HG02943 (cell line): ENCODE data around the gene KCTD6.
"Not testable (repeated sequence)": the region's sequence is repeated elsewhere in the genome, so short reads cannot be mapped to it uniquely, and the experiment has no call there.

Experiments used
- ATAC-seq: cut with Tn5 transposase; IDR thresholded peaks from one replicate; pipeline ENCODE4 v1.9.1; 2021; ENCODE audit warnings: mild to moderate bottlenecking, low read depth, moderate library complexity; ENCODE audit not compliant: unreplicated experiment

Gene KCTD6

DNA sequence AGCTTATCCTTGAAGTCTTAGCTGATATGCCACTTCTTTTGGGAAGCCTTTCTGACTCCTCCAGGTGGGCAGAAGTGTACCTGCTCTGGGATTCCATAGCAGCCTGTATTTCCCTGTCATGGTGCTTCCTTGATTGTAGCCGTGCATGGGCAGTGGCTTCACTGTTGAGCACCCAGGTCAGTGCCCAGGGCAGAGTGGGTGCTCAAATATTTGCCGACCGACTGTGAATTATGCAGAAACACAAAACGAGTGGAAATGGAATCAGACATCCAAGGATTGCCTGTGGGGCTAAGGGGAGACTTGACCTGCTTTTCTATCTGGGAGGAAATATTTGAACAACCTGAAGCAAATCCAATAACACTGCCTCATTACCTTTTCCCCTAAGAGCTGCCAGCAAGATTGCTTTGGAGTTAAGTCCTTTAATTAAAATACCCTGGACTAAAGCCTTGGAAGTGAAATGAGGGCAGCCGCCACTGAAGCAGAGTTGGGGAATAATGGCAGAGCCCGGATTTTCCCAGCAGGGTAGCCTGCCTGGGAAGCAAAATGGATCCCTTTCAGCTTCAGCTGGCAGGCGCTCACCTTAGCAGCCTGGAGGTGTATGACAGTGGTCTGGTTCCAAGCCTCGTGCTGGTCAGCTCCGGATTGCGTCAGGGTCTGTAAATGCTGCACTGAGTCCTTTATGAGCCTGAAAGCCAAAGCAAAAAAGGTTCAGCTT, 30.2 kb downstream of the KCTD6 start:
- ATAC-seq = no peak

- no peak for ATAC-seq
Observed at GRCh38 chr3:58522759-58523425, 31.0 kb downstream of the KCTD6 start.

DNA sequence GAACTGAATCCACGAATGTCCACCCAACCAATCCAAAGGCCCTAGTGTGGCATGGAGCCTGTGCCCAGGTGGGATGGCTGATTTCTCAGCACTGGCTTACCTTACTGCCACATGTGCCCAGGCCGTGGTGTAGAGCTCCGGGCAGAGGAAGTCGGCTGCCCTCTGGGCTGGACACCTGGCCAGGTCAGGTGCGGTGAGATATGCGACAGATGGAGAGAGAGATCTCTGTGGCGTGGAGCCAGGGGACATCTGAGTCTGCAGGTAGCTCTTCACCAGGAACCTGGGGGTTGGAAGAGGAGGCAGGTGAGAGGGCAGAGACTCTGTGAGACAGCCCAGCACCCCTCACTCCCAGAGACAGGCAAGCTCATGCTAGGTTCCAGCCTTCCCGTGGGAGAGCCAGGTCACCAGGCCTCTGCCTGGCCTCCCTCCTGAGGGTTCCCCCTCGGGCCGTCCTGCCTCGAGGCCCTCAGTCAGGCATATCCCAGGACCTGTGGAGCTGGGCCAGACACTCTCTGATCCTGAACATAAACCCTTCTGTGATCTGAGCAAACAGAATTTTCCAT, 32.5 kb downstream of the KCTD6 start:
- no peak for ATAC-seq

- no peak for ATAC-seq
Observed at GRCh38 chr3:58526515-58526957, 34.6 kb downstream of the KCTD6 start.

DNA sequence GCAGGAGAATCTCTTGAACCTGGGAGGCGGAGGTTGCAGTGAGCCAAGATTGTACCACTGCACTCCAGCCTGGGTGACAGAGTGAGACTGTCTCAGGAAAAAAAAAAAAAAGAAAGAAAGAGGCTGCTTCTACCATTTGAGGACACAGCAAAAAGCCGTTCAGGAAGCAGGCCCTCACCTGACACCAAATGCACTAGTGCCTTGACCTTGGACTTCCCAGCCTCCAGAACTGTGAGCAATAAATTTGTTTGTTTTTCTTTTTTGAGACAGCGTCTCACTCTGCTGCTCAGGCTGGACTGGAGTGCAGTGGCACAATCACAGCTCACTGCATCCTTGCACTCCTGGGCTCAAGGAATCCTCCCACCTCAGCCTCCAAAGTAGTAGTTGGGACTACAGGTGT, 35.5 kb downstream of the KCTD6 start:
- ATAC-seq = not testable (repeated sequence)

GRCh38 chr3:58528629-58529028, 36.7 kb downstream of the KCTD6 start:
- ATAC-seq = no peak

DNA sequence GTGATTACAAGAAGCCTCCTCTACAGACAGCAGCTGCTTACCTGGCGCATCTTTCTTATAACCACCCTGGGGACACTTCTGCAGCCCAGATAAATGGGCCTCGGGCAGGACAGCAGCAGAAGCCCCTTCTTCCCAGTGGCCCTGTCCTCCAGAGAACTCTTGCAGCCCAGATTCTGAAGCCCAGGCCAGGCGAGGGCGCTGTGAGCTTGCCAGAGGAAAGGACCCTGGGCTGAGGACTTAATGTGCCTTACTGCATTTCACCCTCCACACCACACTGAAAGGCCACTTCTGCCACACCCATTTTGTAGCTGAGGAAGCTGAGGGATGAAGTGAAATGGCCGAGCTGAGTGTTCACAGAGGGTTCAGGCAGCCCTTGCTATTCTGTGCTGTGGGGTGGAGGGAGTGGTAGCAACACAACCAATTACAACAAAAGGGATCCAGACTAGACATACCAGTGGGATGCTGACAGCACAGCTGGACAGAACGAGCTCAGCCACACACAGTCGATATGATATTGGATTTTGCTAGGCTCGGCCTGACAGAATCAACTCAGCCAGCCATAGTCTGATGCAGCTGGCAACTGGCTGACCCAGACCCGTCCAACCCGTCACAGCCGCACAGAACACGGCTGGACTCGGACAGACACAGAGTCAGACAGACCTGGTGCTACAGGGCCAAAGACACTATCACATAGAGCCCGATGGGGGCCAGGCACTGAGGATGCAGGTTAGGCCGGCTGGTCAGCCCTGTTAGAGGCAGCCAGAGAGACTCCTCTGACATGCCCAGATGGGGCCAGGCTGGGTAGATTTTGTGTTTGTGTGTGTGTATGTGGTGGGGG, 37.8 kb downstream of the KCTD6 start:
- no peak for ATAC-seq

DNA sequence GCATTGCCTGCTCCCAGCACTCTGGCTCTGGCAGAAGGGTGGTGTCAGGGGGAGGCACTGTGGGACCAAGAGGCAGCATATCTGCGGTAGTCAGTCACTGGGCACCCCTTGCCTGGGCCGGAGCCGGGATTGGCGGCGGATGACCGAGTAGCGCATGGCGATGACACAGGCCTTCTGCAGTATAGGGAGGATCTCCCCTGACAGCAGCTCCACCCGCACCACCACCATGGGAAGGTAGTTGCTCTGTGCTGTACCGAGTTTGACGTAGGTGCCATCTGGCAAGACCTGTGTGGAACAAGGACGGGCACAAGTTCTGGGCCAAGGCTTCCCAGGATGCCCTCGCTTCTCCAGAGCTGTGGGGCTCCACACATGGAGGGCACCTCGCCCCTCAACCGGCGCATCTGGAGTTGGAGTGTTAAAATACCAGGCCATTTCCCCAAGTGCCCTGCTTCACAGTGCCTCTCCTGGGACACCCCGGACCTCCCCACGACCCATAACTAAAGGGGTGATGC, 38.5 kb downstream of the KCTD6 start:
- no peak for ATAC-seq

GRCh38 chr3:58531555-58531954, 39.7 kb downstream of the KCTD6 start:
- no peak for ATAC-seq

DNA sequence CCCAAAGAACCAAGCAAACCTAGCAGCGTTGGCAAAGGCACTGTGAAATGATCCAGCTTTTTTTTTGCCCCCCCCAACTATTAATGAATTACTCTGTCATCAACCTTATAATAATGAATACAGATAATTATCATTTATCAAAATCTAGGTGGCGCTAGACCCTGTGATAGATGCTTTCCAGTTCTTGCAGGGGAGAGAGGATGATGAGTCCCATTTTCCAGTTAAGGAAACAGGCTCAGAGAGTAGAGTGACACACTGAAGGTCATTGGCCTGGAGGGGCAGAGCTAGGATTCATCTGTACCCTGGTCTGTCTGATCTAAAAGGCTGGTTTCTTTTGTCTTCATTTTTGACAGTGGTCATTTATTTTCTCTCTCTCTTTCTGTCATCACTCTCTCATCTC, 40.1 kb downstream of the KCTD6 start:
- ATAC-seq = no peak

DNA sequence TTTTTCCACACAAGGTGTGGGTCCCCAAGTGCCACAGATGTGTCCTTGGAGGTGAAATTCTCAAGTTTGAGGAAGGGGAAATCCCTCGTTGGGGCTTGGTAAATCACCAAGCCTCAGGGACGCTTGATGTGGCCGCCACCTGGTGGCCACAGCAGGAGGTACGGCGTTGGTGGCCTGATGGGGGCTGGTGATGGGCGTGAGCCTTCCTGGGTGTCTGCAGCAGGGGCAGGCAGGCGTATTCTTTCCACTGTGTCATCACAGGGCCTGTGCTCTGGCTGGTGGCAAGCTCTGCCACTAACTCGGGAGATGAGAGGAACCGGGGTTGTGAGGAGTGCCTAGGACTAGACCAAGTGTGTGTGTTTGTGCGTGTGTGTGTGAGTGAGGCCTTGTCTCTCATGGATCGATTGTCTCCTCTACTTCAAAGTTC, 40.9 kb downstream of the KCTD6 start:
- ATAC-seq = peak; percentile 81

GRCh38 chr3:58534592-58535494, 42.9 kb downstream of the KCTD6 start:
- ATAC-seq = no peak

DNA sequence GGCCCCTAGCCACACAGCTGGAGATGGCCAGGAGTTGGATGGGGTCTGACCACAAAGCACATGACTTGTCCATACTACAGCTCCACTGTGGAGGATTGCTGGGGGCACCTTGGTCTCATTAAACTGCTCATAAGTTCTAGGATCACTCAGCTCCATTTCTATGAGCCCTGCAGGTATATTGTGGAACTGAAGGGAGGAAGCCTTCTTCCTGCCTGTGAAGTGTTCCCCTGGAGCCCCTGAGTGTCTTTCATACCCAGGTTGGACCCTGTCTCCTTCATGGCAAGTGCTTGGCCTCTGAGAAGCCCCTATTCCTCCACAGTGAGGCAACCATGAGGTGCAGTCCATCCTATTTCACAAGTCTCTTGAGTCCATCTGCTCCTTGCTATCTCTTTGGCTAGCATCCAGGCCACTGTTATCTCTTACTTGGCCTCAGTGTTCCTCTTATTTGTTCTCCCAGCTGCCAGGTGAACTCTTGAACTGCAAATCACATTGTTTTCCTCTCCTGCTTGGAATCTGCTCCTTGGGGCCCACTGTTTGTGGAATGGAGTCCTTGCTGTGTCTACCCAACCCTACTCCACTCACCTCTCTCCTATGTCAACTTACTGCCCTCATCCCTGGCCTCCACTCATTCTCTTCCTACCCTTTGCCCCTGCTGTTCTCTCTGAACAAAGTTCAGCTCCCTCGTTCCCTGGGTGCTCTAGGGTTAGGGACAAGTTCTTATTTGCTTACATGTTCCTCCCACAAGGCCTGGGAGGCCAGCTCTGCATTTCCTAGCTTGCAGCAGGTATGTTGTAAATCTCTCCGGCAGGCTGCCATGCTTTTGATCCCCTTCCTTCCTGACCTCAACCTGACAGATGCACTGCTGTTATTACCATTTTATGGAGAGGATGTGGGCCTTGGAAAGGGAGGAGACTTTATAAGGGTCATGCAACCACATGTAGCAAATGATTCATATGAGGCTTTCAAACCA, 43.9 kb downstream of the KCTD6 start:
- no peak for ATAC-seq

GRCh38 chr3:58536501-58537411, 44.9 kb downstream of the KCTD6 start, which contains the start of gene ACOX2:
ACOX2 (minus strand) TSS chr3:58537190; CDS start chr3:58535106, 2,084 bp downstream.
- no peak for ATAC-seq

GRCh38 chr3:58537412-58538301, 45.8 kb downstream of the KCTD6 start:
- no peak for ATAC-seq

DNA sequence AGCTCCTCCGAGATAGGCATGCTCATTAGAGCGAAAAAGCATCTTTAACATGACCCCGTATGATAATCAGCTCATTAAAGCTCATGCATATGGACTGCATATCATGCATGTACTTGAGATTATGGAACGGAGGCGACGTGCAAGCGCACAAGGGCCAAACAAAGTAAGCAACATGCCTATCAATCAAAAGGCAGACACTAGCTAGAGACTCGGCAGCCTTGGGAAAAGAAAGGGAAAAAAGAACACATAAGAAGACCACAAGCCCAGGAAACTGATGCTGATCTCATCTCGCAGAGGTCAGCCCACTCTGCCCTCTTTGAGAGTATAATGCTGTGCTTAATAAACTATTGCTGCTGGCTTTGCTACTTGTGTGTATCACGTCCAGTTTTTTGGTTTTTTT, 47.7 kb downstream of the KCTD6 start:
- no peak for ATAC-seq
